Kidney (tissue), 14 donors: ENCODE results near the gene NUDT8. TPM values are rescaled to one million over a fixed set of nuclear protein-coding genes. Genes with fewer than 3 reads are reported as not detected.
"Not testable (repeated sequence)": the region's sequence is repeated elsewhere in the genome, so short reads cannot be mapped to it uniquely, and the experiment has no call there.

ENCODE experiments used
- DNase-seq, 5 donors: peaks; one replicate each; pipeline ENCODE4 v3.0.0-alpha.2; 2013 to 2020
- FAIRE-seq: peaks from 2 replicates; lab custom pipeline; 2012; peaks lifted over from hg19 to GRCh38; lab: Jason Lieb, UNC
- H3K27ac ChIP-seq, 2 donors: one replicate each; pipeline ENCODE4 v1.7.0; 2013; ENCODE audit warnings: low read depth in 2 of 2, low read length in 2 of 2, inconsistent platforms in 1 of 2
- H3K27me3 ChIP-seq: one replicate; pipeline ENCODE4 v1.7.1; 2013; ENCODE audit warnings: low read length, inconsistent platforms; ENCODE audit not compliant: control insufficient read depth, insufficient read depth
- H3K36me3 ChIP-seq, 3 donors: one replicate each; pipeline versions ENCODE4 v1.7.0 to v1.7.1; 2013; ENCODE audit warnings: low read length in 3 of 3, control low read depth in 1 of 3, inconsistent platforms in 1 of 3; ENCODE audit not compliant: insufficient read depth in 3 of 3, control insufficient read depth in 2 of 3
- H3K4me1 ChIP-seq, 3 donors: one replicate each; pipeline versions ENCODE4 v1.7.0 to v1.7.1; 2013; ENCODE audit warnings: low read length in 3 of 3, inconsistent platforms in 1 of 3, low read depth in 1 of 3; ENCODE audit not compliant: control insufficient read depth in 2 of 3, insufficient read depth in 2 of 3
- H3K4me3 ChIP-seq, 3 donors: one replicate each; pipeline versions ENCODE4 v1.7.0 to v1.8.1; 2013; ENCODE audit warnings: low read length in 3 of 3, control low read depth in 1 of 3, inconsistent platforms in 1 of 3
- H3K9ac ChIP-seq, 3 donors: one replicate each; pipeline versions ENCODE4 v1.7.0 to v1.7.1; 2013; ENCODE audit warnings: low read length in 3 of 3, control low read depth in 1 of 3, inconsistent platforms in 1 of 3
- H3K9me3 ChIP-seq, 3 donors: one replicate each; pipeline versions ENCODE4 v1.7.0 to v1.7.1; 2013; ENCODE audit warnings: low read length in 3 of 3, control low read depth in 1 of 3, inconsistent platforms in 1 of 3; ENCODE audit not compliant: control insufficient read depth in 2 of 3, insufficient read depth in 1 of 3
- intact Hi-C: fragments of 100-400 bp; cut with DNase I; formaldehyde crosslinking; loops from one replicate; pipeline ENCODE4 v1.11.1; 2022
- polyA plus RNA-seq: library from polyadenylated mRNA; stranded (reverse); fragments of 350-450 nt; fragmentation: Illumina TruSeq; extraction: RNeasy Lipid Tissue Mini Kit (QIAGEN cat#74804); gene quantifications from one replicate; pipeline ENCODE4 v1.2.3, GENCODE V29; 2014; ENCODE audit warnings: low read depth, low replicate concordance; ENCODE audit not compliant: insufficient read depth
- total RNA-seq: library from RNA; stranded (reverse); fragmentation: NEBNext Ultra II Directional; extraction: Animal tissue kit (Norgen Biotek cat#: 25700); gene quantifications from one replicate; pipeline ENCODE4 v1.2.1, GENCODE V29; 2021
- TF ChIP-seq, protein P1 (sequence below): IDR thresholded peaks from 3 replicates; pipeline ENCODE4 v1.5.1; 2012; ENCODE audit warnings: mild to moderate bottlenecking, moderate library complexity, borderline replicate concordance; ENCODE audit not compliant: insufficient read depth; ENCODE audit errors: extremely low read depth
- donor health status: control.
- donor health status: control.
- donor health status: control.
- donor health status: control.
- donor health status: control.
- donor health status: DM: yes; HTN: yes; CAD: no.
- donor health status: Normal renal cell carcinoma (clear cell type).

NUDT8 gene
- total and polyA plus RNA-seq, 2 donors from 2014 or later: 11.9 to 57.0 TPM

DNA sequence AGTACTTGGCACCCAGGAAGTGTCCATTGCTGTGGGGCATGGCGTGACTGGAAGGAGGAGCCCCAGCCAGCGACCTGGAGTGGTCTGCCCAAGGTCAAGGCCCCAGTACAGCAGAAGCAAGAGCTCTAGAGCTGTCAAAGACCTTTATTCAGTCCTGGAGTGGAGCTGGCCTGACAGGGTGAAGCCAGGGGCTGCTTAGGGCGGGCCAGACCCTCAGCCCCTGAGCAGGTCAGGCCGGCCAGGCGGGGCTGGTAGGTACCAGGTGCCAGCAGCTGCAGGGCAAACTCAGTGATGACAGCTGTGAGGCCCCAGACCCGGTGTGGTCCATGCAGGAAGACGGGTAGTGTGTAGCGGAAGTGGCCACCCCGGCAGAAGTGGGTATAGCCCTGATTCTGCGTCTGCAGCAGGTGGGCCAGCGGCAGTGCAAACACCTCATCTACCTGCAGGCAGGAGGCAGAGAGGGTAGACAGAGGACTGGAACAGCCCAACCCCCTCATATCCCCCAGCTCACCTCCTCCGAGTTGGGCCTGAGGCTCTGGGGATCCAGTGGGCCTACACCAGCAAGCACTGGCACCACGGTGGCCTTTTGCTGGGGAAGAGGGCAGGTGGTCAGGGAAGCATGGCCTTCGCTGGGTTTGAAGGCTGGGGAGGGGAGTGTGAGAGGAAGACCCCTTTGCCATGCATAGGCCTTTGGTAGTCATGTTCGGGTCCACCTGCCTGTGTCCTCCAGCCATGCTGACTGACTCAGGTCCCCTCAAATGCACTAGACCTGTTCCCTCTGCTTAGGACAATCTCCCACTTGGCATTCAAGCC lies 1.7 kb downstream of the NUDT8 start:
- TF ChIP-seq, protein P1, sequence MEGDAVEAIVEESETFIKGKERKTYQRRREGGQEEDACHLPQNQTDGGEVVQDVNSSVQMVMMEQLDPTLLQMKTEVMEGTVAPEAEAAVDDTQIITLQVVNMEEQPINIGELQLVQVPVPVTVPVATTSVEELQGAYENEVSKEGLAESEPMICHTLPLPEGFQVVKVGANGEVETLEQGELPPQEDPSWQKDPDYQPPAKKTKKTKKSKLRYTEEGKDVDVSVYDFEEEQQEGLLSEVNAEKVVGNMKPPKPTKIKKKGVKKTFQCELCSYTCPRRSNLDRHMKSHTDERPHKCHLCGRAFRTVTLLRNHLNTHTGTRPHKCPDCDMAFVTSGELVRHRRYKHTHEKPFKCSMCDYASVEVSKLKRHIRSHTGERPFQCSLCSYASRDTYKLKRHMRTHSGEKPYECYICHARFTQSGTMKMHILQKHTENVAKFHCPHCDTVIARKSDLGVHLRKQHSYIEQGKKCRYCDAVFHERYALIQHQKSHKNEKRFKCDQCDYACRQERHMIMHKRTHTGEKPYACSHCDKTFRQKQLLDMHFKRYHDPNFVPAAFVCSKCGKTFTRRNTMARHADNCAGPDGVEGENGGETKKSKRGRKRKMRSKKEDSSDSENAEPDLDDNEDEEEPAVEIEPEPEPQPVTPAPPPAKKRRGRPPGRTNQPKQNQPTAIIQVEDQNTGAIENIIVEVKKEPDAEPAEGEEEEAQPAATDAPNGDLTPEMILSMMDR: no peak
- Histone ChIP-seq H3K9ac (no peak overlapping the region), H3K36me3 (no peaks in the 10 kb centered on the region), H3K27ac (no peak overlapping the region), H3K4me3 (no peak overlapping the region), H3K9me3 (no peaks in the 10 kb centered on the region), H3K27me3 (no peaks in the 10 kb centered on the region), H3K4me1 (peaks cover 0 to 21% (median 6%) of the 10 kb centered on the region in 3 donors)
- DNase-seq (peak in 3 of 5 donors; percentile 7 to 71 (median 57)), FAIRE-seq (no peak)
- intact Hi-C loops: no loop called here

DNA sequence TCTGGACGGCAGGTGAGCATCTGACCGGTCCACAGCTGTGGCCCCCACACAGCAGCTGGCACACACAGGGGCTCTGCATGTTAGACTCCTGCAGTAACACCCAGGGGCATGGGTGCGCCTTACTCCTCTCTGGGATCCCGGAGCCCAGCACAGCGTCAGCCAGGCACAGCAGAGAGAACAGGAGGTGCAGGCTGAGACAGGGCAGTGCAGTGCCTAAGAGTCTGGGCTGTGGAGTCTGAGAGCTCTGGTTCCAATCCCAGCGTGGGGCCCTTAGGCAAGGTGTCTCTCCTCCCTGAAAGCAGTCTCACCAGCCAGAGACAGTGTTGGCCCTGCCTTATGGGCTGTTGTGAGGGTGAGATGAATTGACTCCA lies 2.3 kb downstream of the NUDT8 start:
- Histone ChIP-seq H3K4me3 (no peak overlapping the region), H3K27ac (no peak overlapping the region), H3K4me1 (peaks cover 0 to 21% (median 6%) of the 10 kb centered on the region in 3 donors), H3K9me3 (no peaks in the 10 kb centered on the region), H3K36me3 (no peaks in the 10 kb centered on the region), H3K9ac (no peak overlapping the region), H3K27me3 (no peaks in the 10 kb centered on the region)
- TF ChIP-seq, protein P1: no peak
- peak in 3 of 5 donors; percentile 7 to 59 (median 53) for DNase-seq
- intact Hi-C loops: no loop called here
- FAIRE-seq: no peak

DNA sequence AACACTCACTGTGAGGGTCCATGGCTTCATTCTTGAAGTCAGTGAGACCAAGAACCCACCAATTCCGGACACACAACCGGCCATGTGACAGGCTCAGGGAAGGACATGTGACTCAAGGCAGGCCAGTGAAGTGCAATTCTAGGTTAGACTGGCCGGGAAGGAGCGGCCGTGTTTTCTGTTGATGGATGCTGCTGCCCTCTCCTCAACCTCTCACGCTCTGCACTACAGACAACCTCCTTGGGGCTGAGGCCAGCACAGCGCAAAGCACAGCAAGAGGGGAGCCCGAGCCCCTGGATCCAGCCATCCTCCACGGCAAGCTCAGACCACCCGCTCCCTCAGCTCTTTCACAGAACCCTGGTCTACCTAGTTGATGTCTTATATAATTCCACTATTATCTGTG lies 2.8 kb downstream of the NUDT8 start:
- intact Hi-C loops: no loop called here
- TF ChIP-seq, protein P1: no peak
- no peaks in the 10 kb centered on the region for H3K27me3 ChIP-seq
- no peak overlapping the region for H3K9ac ChIP-seq
- H3K4me1 ChIP-seq: peaks cover 0 to 18% (median 6%) of the 10 kb centered on the region in 3 donors
- H3K27ac ChIP-seq: no peak overlapping the region
- DNase-seq (peak in 2 of 5 donors; percentile 35 to 57), FAIRE-seq (no peak)
- H3K9me3 ChIP-seq: no peaks in the 10 kb centered on the region
- no peaks in the 10 kb centered on the region for H3K36me3 ChIP-seq
- no peak overlapping the region for H3K4me3 ChIP-seq

DNA sequence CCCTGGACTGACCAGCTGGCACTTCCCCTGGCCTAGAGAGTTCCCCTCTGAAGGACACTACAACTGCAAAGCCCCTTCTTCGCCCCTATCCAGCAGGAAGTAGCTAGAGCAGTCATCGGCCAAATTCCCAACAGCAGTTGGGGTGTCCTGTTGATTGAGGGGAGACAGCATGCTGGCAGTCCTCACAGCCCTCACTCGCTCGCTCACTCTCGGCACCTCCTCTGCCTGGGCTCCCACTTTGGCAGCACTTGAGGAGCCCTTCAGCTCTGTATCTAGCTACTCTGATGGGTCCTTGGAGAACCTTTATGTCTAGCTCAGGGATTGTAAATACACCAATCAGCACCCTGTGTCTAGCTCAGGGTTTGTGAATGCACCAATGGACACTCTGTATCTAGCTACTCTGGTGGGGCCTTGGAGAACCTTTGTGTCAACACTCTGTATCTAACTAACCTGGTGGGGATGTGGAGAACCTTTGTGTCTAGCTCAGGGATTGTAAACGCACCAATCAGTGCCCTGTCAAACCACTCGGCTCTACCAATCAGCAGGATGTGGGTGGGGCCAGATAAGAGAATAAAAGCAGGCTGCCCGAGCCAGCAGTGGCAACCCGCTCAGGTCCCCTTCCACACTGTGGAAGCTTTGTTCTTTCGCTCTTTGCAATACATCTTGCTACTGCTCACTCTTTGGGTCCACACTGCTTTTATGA lies 3.5 kb downstream of the NUDT8 start:
- H3K27me3 ChIP-seq, H3K9me3 ChIP-seq, H3K36me3 ChIP-seq, intact Hi-C loops, H3K4me3 ChIP-seq, FAIRE-seq, H3K9ac ChIP-seq, H3K27ac ChIP-seq: not testable (repeated sequence)
- peak in 1 of 5 donors; percentile 43 for DNase-seq
- peaks cover 0 to 11% (median 6%) of the 10 kb centered on the region in 3 donors for H3K4me1 ChIP-seq

DNA sequence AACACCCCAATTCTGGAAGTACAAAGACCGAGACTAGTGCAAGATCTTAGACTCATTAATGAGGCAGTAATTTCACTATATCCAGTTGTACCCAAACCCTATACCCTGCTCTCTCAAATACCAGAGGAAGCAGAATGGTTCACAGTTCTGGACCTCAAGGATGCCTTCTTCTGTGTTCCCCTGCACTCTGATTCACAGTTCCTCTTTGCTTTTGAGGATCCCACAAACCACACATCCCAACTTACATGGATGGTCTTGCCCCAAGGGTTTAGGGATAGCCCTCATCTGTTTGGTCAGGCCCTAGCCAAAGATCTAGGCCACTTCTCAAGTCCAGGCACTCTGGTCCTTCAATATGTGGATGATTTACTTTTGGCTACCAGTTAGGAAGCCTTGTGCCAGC lies 5.9 kb downstream of the NUDT8 start:
- H3K27me3 ChIP-seq, H3K9me3 ChIP-seq, H3K4me1 ChIP-seq, DNase-seq, H3K4me3 ChIP-seq, H3K36me3 ChIP-seq, H3K9ac ChIP-seq, intact Hi-C loops, H3K27ac ChIP-seq, FAIRE-seq: not testable (repeated sequence)

DNA sequence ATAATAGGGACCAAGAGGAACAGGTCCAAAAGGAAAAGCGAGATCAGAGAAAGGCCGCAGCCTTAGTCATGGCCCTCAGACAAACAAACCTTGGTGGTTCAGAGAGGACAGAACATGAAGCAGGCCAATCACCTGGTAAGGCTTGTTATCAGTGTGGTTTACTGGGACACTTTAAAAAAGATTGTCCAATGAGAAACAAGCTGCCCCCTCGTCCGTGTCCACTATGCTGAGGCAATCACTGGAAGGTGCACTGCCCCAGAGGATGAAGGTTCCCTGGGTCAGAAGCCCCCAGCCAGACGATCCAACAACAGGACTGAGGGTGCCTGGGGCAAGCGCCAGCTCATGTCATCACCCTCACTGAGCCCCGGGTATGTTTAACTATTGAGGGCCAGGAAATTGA lies 6.8 kb downstream of the NUDT8 start:
- FAIRE-seq, H3K9ac ChIP-seq, H3K9me3 ChIP-seq, H3K27ac ChIP-seq, H3K27me3 ChIP-seq, H3K4me1 ChIP-seq, H3K4me3 ChIP-seq, H3K36me3 ChIP-seq, intact Hi-C loops: not testable (repeated sequence)
- DNase-seq: peak in 1 of 5 donors; percentile 9
